C4-2B (cell line): ENCODE data around the gene ANXA2R.
"Not testable (repeated sequence)": the region's sequence is repeated elsewhere in the genome, so short reads cannot be mapped to it uniquely, and the experiment has no call there.

Source experiments
- H3K27ac ChIP-seq: fragments of 450-650 bp; 2 replicates; pipeline ENCODE4 v1.5.1; 2017
- CTCF ChIP-seq: fragments of 450-650 bp; conservative IDR thresholded peaks from 2 replicates; pipeline ENCODE4 v1.5.1; 2017; ENCODE audit warnings: mild to moderate bottlenecking
- ZFX ChIP-seq: fragments of 450-650 bp; IDR thresholded peaks from 2 replicates; pipeline ENCODE4 v1.6.1; 2017

ANXA2R gene

GRCh38 chr5:43061352-43062075, 21.4 kb upstream of the ANXA2R start:
- TF ChIP-seq ZFX = no peak
- no peak for TF ChIP-seq CTCF
- H3K27ac ChIP-seq = no peak overlapping the region

GRCh38 chr5:43060020-43060419, 19.9 kb upstream of the ANXA2R start:
- not testable (repeated sequence) for H3K27ac ChIP-seq

- H3K27ac ChIP-seq = not testable (repeated sequence)
These were observed 15.0 kb upstream of the ANXA2R start for GRCh38 chr5:43055098-43055497.

- TF ChIP-seq CTCF (no peak), ZFX (no peak)
- H3K27ac ChIP-seq = no peak overlapping the region
These were observed 11.6 kb upstream of the ANXA2R start for GRCh38 chr5:43051684-43052083.

- H3K27ac ChIP-seq = no peak overlapping the region
- TF ChIP-seq ZFX (no peak), CTCF (no peak)
These were observed 10.3 kb upstream of the ANXA2R start for GRCh38 chr5:43050384-43050783.

- no peak for TF ChIP-seq ZFX
- no peak for TF ChIP-seq CTCF
These were observed 9.1 kb upstream of the ANXA2R start for GRCh38 chr5:43049236-43049635.

GRCh38 chr5:43046474-43046873, 6.4 kb upstream of the ANXA2R start:
- H3K27ac ChIP-seq = no peak overlapping the region
- TF ChIP-seq ZFX (no peak), CTCF (no peak)

More at GRCh38 chr5:43049236-43049635, 9.1 kb upstream of the ANXA2R start:
- no peak overlapping the region for H3K27ac ChIP-seq

- H3K27ac ChIP-seq = no peak overlapping the region
- TF ChIP-seq CTCF (no peak), ZFX (no peak)
These were observed 5.1 kb upstream of the ANXA2R start for GRCh38 chr5:43045236-43045635.
